BLaER1 treated with 17β-estradiol and CSF1 and Interleukin-3, amounts not matched to agents 10 nM and 100 nM (cell line): ENCODE measurements around the gene SYT2.
A peak's percentile ranks its signal among the peaks of the same experiment; 100 is the strongest.

Experiments
- H3K27ac ChIP-seq, 11 experiments: shearing (Covaris generic); formaldehyde crosslinking; 2 replicates each; pipeline ENCODE4 v1.8.1; 2022
- H3K27me3 ChIP-seq, 11 experiments: shearing (Covaris generic); formaldehyde crosslinking; 2 replicates each; pipeline ENCODE4 v1.8.1; 2022
- H3K36me3 ChIP-seq, 11 experiments: shearing (Covaris generic); formaldehyde crosslinking; 2 replicates each; pipeline ENCODE4 v1.8.1; 2022
- H3K4me1 ChIP-seq, 10 experiments: shearing (Covaris generic); formaldehyde crosslinking; 2 replicates each; pipeline ENCODE4 v1.8.1; 2022
- H3K4me2 ChIP-seq, 11 experiments: shearing (Covaris generic); formaldehyde crosslinking; 2 replicates each; pipeline ENCODE4 v1.8.1; 2022
- H3K4me3 ChIP-seq, 10 experiments: shearing (Covaris generic); formaldehyde crosslinking; 2 replicates each; pipeline ENCODE4 v1.8.1; 2022
- H3K9ac ChIP-seq, 11 experiments: shearing (Covaris generic); formaldehyde crosslinking; 2 replicates each; pipeline ENCODE4 v1.8.1; 2022
- H3K9me3 ChIP-seq, 11 experiments: shearing (Covaris generic); formaldehyde crosslinking; replicated peaks in 1 of 11; 2 replicates each; pipeline ENCODE4 v1.8.1; 2022
- H4K20me1 ChIP-seq, 11 experiments: shearing (Covaris generic); formaldehyde crosslinking; 2 replicates each; pipeline ENCODE4 v1.8.1; 2022
- Cebpa-rat ChIP-seq, 11 experiments: shearing (Covaris generic); IDR thresholded peaks; 2 replicates each; pipeline ENCODE4 v1.8.1; 2022

SYT2 gene

DNA sequence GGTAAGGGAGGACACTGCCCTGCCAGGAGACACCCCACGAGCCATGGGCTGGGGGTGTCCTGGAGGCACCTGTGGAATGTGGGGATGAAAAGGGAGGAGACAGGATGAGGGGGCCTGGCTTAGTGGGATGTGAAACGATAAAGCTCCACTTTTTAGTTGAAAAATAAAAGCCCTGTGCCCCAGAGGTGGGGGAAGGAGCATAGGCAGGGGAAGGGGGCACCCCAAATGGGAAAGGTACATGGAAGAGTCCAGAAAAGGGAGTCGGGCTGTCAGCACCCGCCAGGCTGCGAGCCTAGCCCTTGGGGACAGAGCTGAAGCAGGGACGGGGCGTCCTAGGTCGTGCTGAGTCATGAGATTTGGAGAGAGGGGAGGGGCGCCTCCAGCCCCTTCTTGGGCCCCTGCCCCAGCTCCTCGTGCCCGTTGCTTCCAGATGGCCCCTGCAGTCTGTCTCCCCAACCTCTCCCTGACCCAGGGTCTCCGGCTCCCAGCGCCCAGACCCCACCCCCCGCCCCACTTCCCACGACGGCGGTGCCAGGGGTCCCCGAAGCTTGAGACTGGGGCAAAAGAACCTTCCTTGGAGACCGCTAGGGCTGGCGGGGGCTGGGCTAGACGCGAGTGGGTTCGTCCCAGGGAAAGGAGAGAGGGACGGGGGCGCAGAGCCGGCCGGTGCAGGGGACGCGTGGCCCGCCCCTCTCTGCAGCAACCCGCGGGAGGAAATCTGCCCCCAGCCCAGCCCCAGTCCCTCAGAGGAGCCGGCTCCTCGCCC, 795 bp downstream of the SYT2 start:
- peaks cover 51 to 92% (median 75%) of the 10 kb centered on the region in 11 experiments for H3K27me3 ChIP-seq
- TF ChIP-seq Cebpa-rat (IDR thresholded peaks at IDR 0.05), result no peak
- H3K9me3 ChIP-seq, result no peaks in the 10 kb centered on the region
- H4K20me1 ChIP-seq, result peaks cover 0 to 89% (median 25%) of the 10 kb centered on the region in 11 experiments; a peak in 17 of 22 replicates
- peak overlapping the region; percentile 79 to 99 (median 94) for H3K4me2 ChIP-seq
- H3K27ac ChIP-seq, result no peak overlapping the region
- H3K9ac ChIP-seq, result peak overlapping the region in 10 of 11 experiments; percentile 4 to 53 (median 40); a peak in 11 of 22 replicates
- H3K4me1 ChIP-seq, result peaks cover 13 to 19% (median 16%) of the 10 kb centered on the region in 10 experiments
- H3K36me3 ChIP-seq, result no peaks in the 10 kb centered on the region
- H3K4me3 ChIP-seq, result peak overlapping the region; percentile 35 to 66 (median 55)

DNA sequence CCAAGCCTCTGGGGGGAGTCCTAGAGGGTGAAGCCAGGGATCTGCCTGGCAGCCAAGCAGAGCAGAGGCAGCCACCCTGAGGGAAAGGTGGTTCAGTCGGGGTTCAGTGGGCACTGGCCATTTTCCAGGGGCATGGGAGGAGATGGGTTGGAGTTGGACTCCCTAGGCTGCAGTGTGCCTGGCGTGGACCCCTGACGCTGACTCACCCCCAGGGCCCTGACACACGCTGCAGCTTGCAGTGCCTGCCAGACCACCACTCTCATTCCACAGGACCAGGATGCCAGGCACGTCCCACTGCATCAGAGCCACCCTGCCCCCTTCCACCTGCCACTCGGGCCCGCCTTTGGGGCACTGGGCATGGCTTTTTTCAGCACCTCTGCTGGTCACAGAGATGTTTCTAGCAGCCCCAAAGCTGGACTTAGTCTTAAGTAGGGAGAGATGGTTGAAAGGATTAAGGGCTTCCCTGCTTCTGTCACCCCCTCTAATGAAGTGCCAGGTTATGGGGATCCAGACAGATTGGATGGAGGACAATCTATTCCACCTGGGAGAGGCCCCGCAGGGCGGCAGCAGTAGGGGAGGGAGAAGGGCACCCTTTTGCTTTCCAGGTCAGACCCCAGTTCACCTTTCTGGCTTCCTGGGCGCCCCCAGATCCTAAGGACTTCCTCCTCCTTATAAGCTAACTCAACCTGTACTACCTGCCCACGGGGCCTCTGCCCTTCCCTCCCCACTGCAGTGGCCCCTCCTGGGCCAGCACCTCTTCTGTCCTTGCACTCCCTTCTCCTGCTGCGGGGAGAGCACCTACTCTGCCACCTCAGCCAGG, 1.6 kb downstream of the SYT2 start:
- H3K4me3 ChIP-seq, result no peak overlapping the region
- no peak overlapping the region for H3K9ac ChIP-seq
- peaks cover 51 to 98% (median 75%) of the 10 kb centered on the region in 11 experiments for H3K27me3 ChIP-seq
- H3K9me3 ChIP-seq, result no peaks in the 10 kb centered on the region
- no peaks in the 10 kb centered on the region for H3K36me3 ChIP-seq
- peaks cover 0 to 97% (median 25%) of the 10 kb centered on the region in 11 experiments; a peak in 17 of 22 replicates for H4K20me1 ChIP-seq
- no peak overlapping the region for H3K27ac ChIP-seq
- no peak for TF ChIP-seq Cebpa-rat (IDR thresholded peaks at IDR 0.05)
- peaks cover 13 to 21% (median 16%) of the 10 kb centered on the region in 10 experiments for H3K4me1 ChIP-seq
- H3K4me2 ChIP-seq, result peak overlapping the region in 3 of 11 experiments; percentile 86 to 98 (median 96); a peak in 2 of 22 replicates

DNA sequence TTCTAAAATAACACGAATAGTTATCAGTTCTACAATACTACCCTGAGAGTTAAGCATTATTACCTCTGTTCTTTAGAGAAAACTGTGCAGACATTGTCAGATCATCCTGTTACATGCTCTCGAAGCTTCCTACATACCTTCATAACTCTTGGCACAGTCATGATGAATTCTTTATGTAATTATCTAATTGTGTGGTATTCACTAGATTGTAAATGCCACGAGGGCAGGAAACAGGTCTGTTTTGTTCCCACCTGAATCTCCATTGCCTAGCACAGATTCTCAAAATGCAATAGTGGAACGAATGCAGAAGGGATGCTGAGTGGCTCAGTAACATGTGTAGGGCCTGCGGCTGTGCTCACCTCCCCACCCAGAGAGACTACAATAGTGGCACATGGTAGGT, 3.4 kb downstream of the SYT2 start:
- Histone ChIP-seq H3K27me3 (peaks cover 48 to 99% (median 65%) of the 10 kb centered on the region in 11 experiments), H3K9ac (no peak overlapping the region), H3K4me2 (no peak overlapping the region), H4K20me1 (peaks cover 0 to 97% (median 25%) of the 10 kb centered on the region in 11 experiments; a peak in 17 of 22 replicates), H3K36me3 (no peaks in the 10 kb centered on the region), H3K4me1 (peaks cover 13 to 21% (median 16%) of the 10 kb centered on the region in 10 experiments), H3K9me3 (no peaks in the 10 kb centered on the region), H3K27ac (no peak overlapping the region), H3K4me3 (no peak overlapping the region)
- no peak for TF ChIP-seq Cebpa-rat (IDR thresholded peaks at IDR 0.05)

DNA sequence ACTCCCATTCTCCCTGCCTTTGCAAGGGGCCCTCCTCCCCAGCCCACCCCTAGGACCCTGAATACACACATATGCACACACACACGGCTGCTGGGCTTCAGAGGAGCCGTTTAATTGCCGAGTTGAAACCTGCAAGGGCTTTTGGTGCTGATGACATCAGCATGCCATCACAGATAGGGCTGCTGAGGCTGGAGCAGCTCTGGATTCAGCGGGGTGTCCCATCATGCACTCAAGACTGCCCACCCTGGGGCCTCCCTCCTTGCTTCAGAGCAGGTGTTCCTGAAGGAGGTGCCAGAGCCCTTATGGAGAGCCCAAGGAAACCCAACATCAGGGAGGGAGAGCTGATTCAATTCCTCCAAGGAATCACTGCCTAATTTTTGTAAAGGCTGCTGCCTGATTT, 5.7 kb downstream of the SYT2 start:
- Histone ChIP-seq H4K20me1 (peaks cover 0 to 80% (median 14%) of the 10 kb centered on the region in 11 experiments; a peak in 16 of 22 replicates), H3K36me3 (no peaks in the 10 kb centered on the region), H3K4me2 (0 out of 22 replicates have a peak overlapping the region, but pooled peaks of 1 of the 11 experiments have one; percentile 7), H3K27me3 (peaks cover 25 to 99% (median 43%) of the 10 kb centered on the region in 11 experiments), H3K9ac (no peak overlapping the region), H3K9me3 (no peaks in the 10 kb centered on the region), H3K4me3 (no peak overlapping the region), H3K27ac (no peak overlapping the region), H3K4me1 (peaks cover 4 to 9% (median 6%) of the 10 kb centered on the region in 10 experiments)
- no peak for TF ChIP-seq Cebpa-rat (IDR thresholded peaks at IDR 0.05)

DNA sequence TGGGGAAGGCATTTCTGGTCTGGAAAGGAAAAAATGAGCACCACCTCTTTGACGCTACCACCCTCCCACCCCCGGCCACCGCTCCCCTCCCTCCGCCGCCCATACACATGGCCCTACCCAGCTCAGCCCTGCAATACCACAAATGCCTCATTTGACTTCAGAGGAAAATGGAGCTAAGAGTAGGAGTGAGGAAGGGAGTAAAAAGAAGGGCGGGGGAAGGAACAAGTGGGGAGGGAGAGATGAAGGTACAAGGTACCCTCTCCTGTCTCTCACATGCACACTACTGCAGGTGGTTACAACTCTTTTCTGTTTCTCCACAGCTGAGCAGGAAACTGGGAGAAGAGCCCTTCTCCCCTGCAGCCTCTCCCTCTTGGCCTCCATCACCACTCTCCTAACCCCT, 7.1 kb downstream of the SYT2 start:
- H3K9ac ChIP-seq, result no peak overlapping the region
- H3K4me1 ChIP-seq, result peaks cover 7 to 14% (median 11%) of the 10 kb centered on the region in 10 experiments
- H3K4me3 ChIP-seq, result no peak overlapping the region
- H3K4me2 ChIP-seq, result no peak overlapping the region
- no peak overlapping the region for H3K27ac ChIP-seq
- TF ChIP-seq Cebpa-rat (IDR thresholded peaks at IDR 0.05), result no peak
- H3K27me3 ChIP-seq, result peaks cover 11 to 99% (median 29%) of the 10 kb centered on the region in 11 experiments
- H3K9me3 ChIP-seq, result no peaks in the 10 kb centered on the region
- H3K36me3 ChIP-seq, result no peaks in the 10 kb centered on the region
- peaks cover 0 to 78% (median 5%) of the 10 kb centered on the region in 11 experiments; a peak in 10 of 22 replicates for H4K20me1 ChIP-seq

DNA sequence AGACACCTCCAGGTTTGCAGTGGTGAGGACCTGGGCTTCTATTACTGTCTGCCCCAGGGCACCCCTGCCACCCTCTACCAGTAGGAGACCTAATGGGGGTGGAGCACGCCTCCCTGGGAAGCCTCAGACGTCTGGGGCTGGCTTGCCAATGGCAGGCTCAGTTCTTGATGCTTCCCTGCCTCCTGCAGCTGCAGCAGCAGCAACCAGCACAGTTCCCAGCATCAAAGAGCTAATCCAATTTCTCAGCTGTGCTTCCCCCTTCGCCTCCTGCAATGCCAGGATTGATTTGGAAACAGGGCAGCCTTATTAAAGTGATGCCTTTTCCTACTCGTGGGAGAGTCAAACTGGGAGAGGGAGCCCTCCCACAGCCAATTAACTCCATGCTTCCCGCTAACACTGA, 8.2 kb downstream of the SYT2 start:
- no peak overlapping the region for H3K4me2 ChIP-seq

DNA sequence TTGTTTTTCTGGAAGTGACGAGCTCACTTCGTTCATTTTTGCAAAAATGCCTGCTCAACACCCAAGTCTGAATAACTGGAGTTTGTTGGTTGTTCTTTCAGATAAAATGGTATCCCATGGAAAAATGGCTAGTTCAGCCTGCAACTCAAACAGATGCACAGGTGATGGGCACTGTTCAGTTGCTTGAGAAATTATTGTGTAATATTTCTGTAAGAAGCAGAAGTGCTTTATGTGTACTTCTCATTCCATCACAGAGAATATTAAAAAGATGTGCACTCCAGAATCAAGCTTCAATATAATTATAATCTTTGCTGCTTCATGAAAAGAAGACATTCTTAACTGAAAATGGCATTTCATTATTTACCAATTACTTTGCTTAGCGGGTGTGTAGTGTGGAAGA, 9.1 kb downstream of the SYT2 start:
- TF ChIP-seq Cebpa-rat (IDR thresholded peaks at IDR 0.05), result peak in 4 of 11 experiments; percentile 8 to 59 (median 28); a peak in 4 of 22 replicates
- Histone ChIP-seq H3K9me3 (no peaks in the 10 kb centered on the region), H3K27me3 (peaks cover 0 to 99% (median 12%) of the 10 kb centered on the region in 11 experiments; a peak in 11 of 22 replicates), H4K20me1 (peaks cover 0 to 78% (median 6%) of the 10 kb centered on the region in 11 experiments; a peak in 10 of 22 replicates), H3K4me3 (no peak overlapping the region), H3K36me3 (no peaks in the 10 kb centered on the region), H3K27ac (no peak overlapping the region), H3K4me1 (peaks cover 12 to 19% (median 15%) of the 10 kb centered on the region in 10 experiments), H3K4me2 (no peak overlapping the region), H3K9ac (no peak overlapping the region)

More for the DNA sequence above, 8.2 kb downstream of the SYT2 start:
- H3K36me3 ChIP-seq, result no peaks in the 10 kb centered on the region
- peaks cover under 1 to 99% (median 18%) of the 10 kb centered on the region in 11 experiments; a peak in 21 of 22 replicates for H3K27me3 ChIP-seq
- peaks cover 12 to 19% (median 15%) of the 10 kb centered on the region in 10 experiments for H3K4me1 ChIP-seq
- H3K27ac ChIP-seq, result no peak overlapping the region
- H3K4me3 ChIP-seq, result no peak overlapping the region
- peaks cover 0 to 78% (median 3%) of the 10 kb centered on the region in 11 experiments; a peak in 11 of 22 replicates for H4K20me1 ChIP-seq
- TF ChIP-seq Cebpa-rat (IDR thresholded peaks at IDR 0.05), result no peak
- H3K9me3 ChIP-seq, result no peaks in the 10 kb centered on the region
- no peak overlapping the region for H3K9ac ChIP-seq

DNA sequence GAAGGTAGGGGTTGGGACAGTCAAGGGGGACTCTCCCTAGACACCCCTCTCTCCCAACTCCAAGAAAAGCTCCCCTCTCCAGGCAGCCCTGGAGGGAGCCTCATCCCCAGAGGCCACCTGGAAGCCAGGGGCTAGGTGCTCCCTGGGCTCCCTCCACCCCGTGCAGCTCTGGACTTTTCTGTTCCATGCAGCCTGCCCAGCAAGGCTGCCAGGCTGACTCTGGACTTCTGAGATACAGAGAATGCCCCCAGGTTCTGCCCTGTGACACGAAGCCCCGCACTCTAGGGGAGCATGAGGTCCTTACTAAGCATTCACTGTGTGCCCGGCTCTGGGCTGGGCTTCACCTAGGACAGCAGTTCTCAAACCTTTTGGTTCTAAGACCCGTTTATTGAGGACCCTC, 10.2 kb downstream of the SYT2 start:
- Histone ChIP-seq H3K27me3 (peaks cover 0 to 99% (median 16%) of the 10 kb centered on the region in 11 experiments; a peak in 14 of 22 replicates), H3K4me3 (no peak overlapping the region), H3K4me1 (peaks cover 12 to 19% (median 15%) of the 10 kb centered on the region in 10 experiments), H3K9ac (no peak overlapping the region), H4K20me1 (peaks cover 0 to 77% (median 6%) of the 10 kb centered on the region in 11 experiments; a peak in 9 of 22 replicates), H3K4me2 (no peak overlapping the region), H3K36me3 (no peaks in the 10 kb centered on the region), H3K27ac (no peak overlapping the region), H3K9me3 (no peaks in the 10 kb centered on the region)
- TF ChIP-seq Cebpa-rat (IDR thresholded peaks at IDR 0.05), result no peak
